ENCODE measurements around the gene GRIK3.

The GRIK3 gene

DNA sequence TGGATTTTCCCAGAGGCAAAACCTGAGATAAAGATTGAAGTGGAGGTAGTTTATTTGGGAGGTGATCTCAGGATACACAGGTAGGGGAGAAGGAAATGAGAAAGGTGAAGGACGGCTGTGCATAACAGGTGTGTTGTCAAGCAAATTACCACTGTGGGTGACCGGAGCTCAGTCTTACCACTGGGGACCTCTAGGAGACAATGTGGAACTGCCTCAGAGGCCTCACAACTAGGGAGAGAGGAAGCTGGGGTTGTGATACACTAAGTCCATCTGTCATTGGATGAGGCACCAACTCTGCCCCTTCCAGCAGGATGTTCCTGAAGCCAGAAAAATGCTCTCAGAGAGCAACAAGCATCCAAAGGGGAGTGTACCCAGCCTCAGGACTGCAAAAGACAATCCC lies 32.6 kb downstream of the GRIK3 start:
- no peak for DNase-seq (ENCODE audit: low read depth)
- TF ChIP-seq, protein P1, sequence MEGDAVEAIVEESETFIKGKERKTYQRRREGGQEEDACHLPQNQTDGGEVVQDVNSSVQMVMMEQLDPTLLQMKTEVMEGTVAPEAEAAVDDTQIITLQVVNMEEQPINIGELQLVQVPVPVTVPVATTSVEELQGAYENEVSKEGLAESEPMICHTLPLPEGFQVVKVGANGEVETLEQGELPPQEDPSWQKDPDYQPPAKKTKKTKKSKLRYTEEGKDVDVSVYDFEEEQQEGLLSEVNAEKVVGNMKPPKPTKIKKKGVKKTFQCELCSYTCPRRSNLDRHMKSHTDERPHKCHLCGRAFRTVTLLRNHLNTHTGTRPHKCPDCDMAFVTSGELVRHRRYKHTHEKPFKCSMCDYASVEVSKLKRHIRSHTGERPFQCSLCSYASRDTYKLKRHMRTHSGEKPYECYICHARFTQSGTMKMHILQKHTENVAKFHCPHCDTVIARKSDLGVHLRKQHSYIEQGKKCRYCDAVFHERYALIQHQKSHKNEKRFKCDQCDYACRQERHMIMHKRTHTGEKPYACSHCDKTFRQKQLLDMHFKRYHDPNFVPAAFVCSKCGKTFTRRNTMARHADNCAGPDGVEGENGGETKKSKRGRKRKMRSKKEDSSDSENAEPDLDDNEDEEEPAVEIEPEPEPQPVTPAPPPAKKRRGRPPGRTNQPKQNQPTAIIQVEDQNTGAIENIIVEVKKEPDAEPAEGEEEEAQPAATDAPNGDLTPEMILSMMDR (conservative IDR thresholded peaks at IDR 0.05; ENCODE audit: low read depth, low read length) = no peak

GRCh38 chr1:36996106-36996505 lies 38.2 kb downstream of the GRIK3 start:
- H3K4me3 ChIP-seq (ENCODE audit: low read length) = no peak overlapping the region
- TF ChIP-seq, protein P1 (conservative IDR thresholded peaks at IDR 0.05; ENCODE audit: low read depth, low read length) = no peak
- DNase-seq (ENCODE audit: low read depth) = no peak

More for the DNA sequence above, 32.6 kb downstream of the GRIK3 start:
- no peak overlapping the region for H3K4me3 ChIP-seq (ENCODE audit: low read length)

- H3K4me3 ChIP-seq (ENCODE audit: low read length) = no peak overlapping the region
- TF ChIP-seq, protein P1 (conservative IDR thresholded peaks at IDR 0.05; ENCODE audit: low read depth, low read length) = no peak
- no peak for DNase-seq (ENCODE audit: low read depth)
Measured at GRCh38 chr1:36994868-36995267, 39.4 kb downstream of the GRIK3 start.

DNA sequence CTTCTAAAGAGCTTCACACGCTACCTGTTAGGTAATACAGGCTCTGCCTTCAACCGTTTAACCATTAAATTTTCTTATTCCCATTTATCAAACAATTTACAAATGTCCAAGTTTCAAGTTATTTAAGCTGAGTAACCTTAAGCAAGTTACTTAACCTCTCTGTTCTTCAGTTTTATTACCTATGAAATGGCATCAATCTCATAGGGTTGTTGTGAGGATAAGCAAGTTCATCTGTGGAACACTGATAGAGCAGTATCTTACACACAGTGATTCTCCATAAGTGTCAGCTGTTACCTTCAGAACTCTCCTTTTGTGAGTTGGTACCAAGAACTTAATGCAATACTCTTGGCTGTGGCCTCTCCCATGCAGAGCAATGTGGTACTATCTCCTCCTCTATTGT lies 40.0 kb downstream of the GRIK3 start:
- no peak for DNase-seq (ENCODE audit: low read depth)
- TF ChIP-seq, protein P1 (conservative IDR thresholded peaks at IDR 0.05; ENCODE audit: low read depth, low read length) = no peak

DNA sequence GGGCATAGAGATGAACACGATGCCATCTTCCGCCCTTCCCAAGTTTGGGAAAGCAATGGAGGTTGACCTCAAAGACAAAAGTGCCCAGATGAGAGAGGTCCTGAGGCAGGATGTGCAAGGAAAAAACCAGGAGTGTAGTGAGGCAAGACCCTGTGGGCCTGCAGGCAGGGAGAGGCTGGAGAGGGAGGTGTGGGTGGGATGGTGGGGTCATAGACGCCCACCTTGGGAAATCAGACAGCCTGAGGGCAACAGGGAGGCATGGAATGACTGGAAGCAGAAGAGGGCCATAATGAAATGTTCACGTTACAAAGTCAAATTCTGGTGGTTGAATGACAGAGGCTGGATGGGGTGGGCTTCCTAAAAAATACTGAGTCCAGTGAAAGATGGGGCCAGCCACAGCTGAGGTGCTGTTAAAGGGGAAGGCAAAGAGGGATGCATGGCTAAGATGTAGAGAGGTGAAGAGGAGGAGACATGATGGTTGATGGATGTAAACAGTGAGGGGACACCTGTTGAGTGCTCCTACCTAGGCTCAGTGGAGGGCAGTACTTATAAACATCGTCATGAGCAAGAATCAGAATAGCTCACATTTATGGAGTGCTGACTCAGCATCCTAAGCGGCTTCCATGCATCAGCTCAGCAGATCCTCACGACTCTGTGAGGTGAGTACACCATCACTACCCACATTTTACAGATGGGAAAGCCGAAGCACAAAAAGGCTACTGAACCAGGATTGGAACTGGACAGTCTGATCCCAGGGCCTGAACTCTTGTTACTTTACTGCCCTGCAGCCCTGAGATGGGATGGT lies 42.0 kb downstream of the GRIK3 start:
- TF ChIP-seq, protein P1 (conservative IDR thresholded peaks at IDR 0.05; ENCODE audit: low read depth, low read length) = no peak
- DNase-seq (ENCODE audit: low read depth) = no peak
- no peak overlapping the region for H3K4me3 ChIP-seq (ENCODE audit: low read length)

More for the DNA sequence above, 40.0 kb downstream of the GRIK3 start:
- no peak overlapping the region for H3K4me3 ChIP-seq (ENCODE audit: low read length)

DNA sequence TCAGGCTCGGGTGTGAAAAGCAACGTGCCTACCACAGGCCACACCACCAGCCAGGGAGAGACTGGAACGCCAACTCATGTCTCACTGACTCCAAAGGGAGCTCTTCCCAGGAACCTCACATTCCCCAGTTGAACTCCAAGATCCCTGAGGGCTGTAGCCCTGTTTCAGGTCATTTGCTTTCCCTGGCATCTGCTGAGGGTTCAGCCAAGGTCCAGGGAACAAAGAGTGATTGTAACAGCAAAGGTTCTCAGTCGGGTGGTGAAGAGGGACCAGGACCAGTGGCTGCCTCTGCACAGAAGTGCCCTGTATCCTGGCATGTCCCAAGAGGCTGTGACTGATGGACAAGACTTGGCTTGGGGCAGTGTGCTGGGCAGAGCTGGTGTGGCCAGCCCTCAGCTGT lies 42.8 kb downstream of the GRIK3 start:
- TF ChIP-seq, protein P1 (conservative IDR thresholded peaks at IDR 0.05; ENCODE audit: low read depth, low read length) = no peak
- DNase-seq (ENCODE audit: low read depth) = no peak
- H3K4me3 ChIP-seq (ENCODE audit: low read length) = no peak overlapping the region

DNA sequence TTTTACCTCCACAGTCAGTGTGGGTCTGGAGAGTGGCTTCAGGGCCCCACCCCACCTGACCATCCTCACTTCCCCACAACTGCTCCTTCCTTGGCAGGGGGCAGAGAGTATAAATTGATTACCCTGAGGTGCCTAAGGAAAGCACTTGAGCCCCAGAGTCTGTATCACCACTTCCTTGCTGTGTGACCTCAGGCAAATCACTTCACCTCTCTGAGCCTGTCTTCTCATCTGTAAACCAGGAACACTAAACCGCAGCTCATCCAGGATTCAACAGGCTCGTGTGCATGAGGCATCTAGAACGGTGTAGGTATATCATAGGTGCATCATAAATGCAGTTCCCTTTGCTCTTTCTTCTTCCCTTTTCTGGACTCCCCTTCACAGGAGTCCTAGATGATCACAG lies 43.4 kb downstream of the GRIK3 start:
- TF ChIP-seq, protein P1 (conservative IDR thresholded peaks at IDR 0.05; ENCODE audit: low read depth, low read length) = no peak
- no peak overlapping the region for H3K4me3 ChIP-seq (ENCODE audit: low read length)
- no peak for DNase-seq (ENCODE audit: low read depth)

Measured in retinal pigment epithelial cell (primary cell).